GM18861 (cell line): ENCODE results near the gene RNF224.
A peak's percentile ranks its signal among the peaks of the same experiment; 100 is the strongest.
"Not testable (repeated sequence)": the region's sequence is repeated elsewhere in the genome, so short reads cannot be mapped to it uniquely, and the experiment has no call there.

ENCODE experiments used
- ATAC-seq: cut with Tn5 transposase; IDR thresholded peaks from one replicate; pipeline ENCODE4 v1.9.1; 2021; ENCODE audit not compliant: unreplicated experiment

The RNF224 gene

GRCh38 chr9:137236936-137237421 is 9.7 kb downstream of the RNF224 start:
- no peak for ATAC-seq

GRCh38 chr9:137237759-137238726 is 10.7 kb downstream of the RNF224 start:
- ATAC-seq = no peak

- ATAC-seq = not testable (repeated sequence)
These were observed 12.4 kb downstream of the RNF224 start for GRCh38 chr9:137239541-137240200.

GRCh38 chr9:137240318-137240840 is 13.1 kb downstream of the RNF224 start:
- peak; percentile 12 for ATAC-seq

GRCh38 chr9:137240841-137241489 is 13.7 kb downstream of the RNF224 start, which contains the start of gene TUBB4B:
TUBB4B (plus strand) TSS chr9:137241287; CDS start chr9:137241361, 74 bp downstream.
- ATAC-seq = peak; percentile 68

- peak; percentile 1 for ATAC-seq
These were observed 14.4 kb downstream of the RNF224 start for GRCh38 chr9:137241490-137242268.

- no peak for ATAC-seq
These were observed 15.2 kb downstream of the RNF224 start for GRCh38 chr9:137242269-137243203.

GRCh38 chr9:137243266-137243625 is 15.9 kb downstream of the RNF224 start:
- not testable (repeated sequence) for ATAC-seq

GRCh38 chr9:137243626-137244485 is 16.6 kb downstream of the RNF224 start:
- no peak for ATAC-seq

GRCh38 chr9:137244486-137245449 is 17.5 kb downstream of the RNF224 start:
- no peak for ATAC-seq

GRCh38 chr9:137245450-137246421 is 18.4 kb downstream of the RNF224 start:
- ATAC-seq = no peak

- no peak for ATAC-seq
These were observed 20.0 kb downstream of the RNF224 start for GRCh38 chr9:137247135-137247915.

- ATAC-seq = no peak
These were observed 20.5 kb downstream of the RNF224 start for GRCh38 chr9:137247916-137248175.

- no peak for ATAC-seq
These were observed 23.3 kb downstream of the RNF224 start for GRCh38 chr9:137250329-137251193.

GRCh38 chr9:137251194-137251461 is 23.8 kb downstream of the RNF224 start, which contains the start of gene STPG3:
STPG3 (plus strand) TSS chr9:137251286; CDS start chr9:137251287, 1 bp downstream.
- ATAC-seq = no peak
